DMS53 (cell line): ENCODE results near the gene BAD.
A peak's percentile ranks its signal among the peaks of the same experiment; 100 is the strongest.

ENCODE experiments used
- DNase-seq: peaks from one replicate; lab custom pipeline; 2025; lab: John Stamatoyannopoulos, UW

Gene BAD

GRCh38 chr11:64275841-64276240 is 8.6 kb downstream of the BAD start:
- DNase-seq = no peak

DNA sequence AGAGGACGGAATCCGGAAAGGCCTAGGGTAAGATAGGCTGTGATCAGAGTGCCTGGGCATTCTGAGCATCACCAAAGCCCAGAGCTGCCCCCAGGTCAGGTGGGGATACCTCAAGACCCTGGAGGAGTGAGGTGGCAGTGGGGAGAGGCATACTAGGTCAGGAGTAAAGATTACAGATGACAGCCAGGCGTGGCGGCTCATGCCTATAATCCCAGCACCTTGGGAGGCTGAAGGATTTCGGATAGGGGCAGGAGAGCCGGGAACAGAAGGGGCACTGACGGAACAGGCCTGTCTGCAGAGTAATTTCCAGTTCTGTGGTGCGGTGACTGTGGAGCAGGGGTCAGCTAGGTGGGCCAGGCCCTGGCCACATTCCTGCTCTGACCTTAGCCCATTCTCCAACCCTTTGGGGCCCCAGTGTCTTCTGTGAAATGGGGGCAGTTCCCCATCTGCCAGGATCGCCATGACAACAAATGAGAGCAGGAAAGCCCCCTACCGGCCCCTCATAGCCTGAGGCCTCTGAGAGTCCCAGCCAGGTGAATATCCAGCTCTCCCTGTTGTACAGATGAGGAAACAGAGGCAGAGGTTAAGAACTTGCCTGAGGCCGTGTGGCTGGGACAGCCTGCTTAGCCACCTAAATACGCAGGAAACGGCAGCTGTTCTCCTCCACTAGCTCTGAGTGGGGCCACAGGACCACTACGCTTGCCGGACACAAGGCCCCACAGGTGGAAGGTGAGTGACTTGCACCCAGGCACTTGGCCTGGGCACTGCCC is 9.2 kb downstream of the BAD start:
- DNase-seq = no peak

DNA sequence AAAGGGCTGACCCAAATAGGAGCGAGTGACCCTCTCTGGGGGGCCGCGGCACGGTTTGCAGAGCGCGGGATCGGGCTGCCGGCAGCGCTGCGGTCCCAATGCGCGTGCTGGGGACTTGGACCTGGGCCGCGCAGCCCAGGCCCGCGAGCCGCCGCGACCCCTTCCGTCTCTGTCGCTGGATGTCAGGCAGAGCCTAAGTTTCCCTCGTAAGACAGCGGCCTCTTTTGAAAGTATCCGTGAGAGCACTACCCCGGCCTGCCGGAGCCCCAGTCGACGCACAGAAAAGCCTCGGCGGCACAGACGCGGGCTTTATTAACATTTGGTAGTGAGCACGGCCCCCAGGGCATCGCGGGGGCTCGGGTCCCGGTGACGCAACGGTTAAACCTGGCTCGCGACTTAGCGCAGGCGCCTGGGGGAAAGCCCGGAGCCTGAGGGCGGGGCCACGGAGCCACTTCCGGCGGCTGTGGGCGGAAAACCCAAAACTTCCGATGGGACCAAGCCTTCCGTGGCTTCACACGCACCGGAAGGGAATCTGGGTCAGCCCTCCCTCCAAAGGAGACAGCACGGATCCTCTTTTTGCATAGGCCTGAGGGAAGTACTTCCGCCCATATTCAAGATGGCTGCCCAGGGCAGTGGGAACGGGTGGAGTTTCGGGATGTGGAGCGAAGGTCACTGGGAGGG is 14.8 kb downstream of the BAD start:
- peak; percentile 100 for DNase-seq

DNA sequence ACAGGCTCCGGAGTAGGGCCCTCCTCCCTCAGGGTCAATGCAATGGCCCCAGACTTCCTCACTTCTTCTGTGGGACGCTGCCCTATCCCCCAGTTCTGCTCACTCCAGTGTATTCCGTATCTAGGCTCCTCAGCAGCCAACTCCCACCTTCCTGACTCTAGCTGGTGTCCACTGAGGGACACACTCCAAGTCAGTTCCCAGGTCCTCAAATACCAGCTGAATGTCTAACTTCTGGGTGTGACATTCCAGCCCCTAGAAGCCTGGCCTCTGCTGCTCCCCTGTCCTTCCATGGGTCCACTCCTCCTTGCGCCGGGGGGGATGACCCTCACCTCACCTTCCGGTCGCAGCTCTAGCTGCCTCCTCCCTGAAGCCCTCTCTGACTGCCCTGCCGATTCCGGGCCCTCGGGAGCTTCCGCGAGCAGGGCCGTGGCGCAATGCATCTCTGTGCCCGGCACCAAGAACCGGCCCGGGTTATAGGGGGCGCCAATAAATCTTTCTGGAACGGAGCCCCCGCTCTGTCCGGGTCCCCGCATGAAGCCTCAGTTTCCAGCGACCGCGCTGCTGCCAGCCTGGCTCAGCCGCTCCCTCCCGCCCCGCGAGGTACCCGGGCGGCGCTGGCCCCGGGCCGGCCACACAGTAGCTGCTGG is 15.4 kb downstream of the BAD start:
- peak; percentile 86 for DNase-seq

DNA sequence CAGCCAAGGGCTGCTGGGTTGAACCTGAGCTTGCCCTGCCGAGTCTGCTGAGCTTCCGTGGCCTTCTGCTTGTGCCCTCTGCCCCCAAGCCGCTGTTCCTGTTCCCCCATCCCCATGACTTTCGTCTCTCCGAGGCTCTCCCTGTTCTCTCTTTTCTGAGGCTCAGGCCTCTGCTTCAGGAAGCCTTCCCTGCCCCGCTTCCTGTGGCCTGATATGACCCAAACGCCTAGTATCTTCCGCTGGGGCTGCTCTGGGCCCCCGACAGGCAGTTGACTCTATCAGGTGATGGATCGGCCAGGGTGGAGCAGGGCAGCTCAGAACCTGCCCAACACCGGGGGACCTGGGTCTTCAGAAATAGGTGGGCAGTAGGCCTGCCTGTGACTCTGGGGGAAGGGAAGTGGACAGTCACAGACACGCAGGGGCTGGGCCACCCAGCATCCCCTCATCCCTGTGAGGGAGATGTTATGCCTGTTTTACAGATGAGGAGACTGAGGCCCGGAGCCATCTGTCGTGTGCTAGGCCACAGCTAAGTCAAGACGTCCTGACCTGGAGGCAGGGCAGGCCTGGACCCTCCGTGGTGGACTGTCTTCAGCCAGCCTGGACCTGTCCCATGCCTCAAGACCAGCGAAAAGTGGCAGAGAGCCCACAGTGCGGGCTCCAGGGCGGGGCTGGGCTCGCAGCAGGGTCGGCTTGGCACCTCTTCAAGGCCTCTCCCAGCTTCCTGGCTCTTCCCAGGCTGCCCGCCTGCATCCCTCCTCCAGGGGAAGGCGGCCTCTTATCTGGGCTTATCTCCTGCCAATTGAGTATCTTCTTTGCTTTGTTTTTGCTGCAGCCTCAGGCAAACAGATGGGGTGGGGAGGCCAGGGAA is 16.2 kb downstream of the BAD start:
- peak; percentile 65 for DNase-seq

- DNase-seq = no peak
Observed at GRCh38 chr11:64267207-64267945, 17.1 kb downstream of the BAD start.

DNA sequence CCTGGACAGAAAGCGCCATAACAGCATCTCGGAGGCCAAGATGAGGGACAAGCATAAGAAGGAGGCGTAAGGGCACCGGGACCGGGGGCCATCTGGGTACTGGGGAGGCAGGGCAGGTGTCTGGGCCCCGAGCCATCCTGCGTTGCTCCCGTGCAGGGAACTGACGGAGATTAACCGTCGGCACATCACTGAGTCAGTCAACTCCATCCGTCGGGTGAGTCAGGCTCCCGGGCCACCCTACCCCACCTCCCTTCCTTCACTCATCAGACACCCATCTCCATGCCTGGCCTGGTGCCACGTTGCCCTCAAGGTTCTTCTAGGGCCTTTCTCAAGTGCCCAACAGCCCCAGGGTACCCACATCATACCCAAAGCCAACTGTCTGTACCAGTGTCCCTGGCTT is 18.1 kb downstream of the BAD start:
- DNase-seq = no peak

GRCh38 chr11:64265176-64266160 is 19.0 kb downstream of the BAD start:
- DNase-seq = no peak

DNA sequence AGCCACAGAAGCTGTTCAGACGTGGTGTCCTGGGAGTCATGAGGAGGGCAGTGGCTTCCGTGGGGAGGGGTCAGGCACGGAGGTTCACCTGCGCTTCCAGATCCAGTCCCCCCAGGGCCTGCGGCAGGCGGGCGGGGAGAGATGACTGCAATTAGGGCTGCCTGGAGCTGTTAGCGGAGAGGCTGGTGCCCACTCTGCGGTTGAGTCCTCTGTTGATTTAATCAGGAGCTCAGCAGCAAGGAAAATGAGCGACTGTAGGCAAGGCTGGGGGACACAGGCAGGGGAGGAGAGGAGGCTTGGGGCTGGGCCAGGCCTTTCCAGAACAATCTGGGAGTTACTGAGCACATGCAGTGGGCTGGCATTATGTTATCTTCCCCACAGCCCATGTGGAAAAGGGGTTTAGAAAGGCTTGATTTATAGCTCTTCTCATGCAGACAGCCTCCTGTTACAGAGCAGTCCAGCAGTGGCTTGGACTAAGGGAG is 20.1 kb downstream of the BAD start:
- no peak for DNase-seq

DNA sequence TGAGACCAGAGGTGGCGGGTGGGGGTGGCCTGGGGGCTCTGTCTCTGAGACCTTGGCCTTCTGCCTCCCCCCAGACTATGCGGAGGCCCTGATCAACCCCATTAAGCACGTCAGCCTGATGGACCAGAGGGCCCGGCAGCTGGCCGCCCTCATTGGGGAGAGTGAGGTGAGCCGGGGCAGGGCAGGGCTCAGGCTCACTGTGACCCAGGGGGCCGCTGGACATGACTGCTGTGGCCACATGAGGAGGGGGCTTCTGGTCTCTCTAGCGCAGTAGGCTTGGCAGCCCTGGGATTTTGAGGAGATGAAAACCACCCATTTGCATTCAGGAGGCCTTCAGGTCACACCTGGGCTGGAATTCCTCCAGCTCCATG is 20.5 kb downstream of the BAD start:
- no peak for DNase-seq

- no peak for DNase-seq
Observed at GRCh38 chr11:64263021-64263946, 21.2 kb downstream of the BAD start.

- DNase-seq = no peak
Observed at GRCh38 chr11:64262271-64263002, 22.0 kb downstream of the BAD start.

DNA sequence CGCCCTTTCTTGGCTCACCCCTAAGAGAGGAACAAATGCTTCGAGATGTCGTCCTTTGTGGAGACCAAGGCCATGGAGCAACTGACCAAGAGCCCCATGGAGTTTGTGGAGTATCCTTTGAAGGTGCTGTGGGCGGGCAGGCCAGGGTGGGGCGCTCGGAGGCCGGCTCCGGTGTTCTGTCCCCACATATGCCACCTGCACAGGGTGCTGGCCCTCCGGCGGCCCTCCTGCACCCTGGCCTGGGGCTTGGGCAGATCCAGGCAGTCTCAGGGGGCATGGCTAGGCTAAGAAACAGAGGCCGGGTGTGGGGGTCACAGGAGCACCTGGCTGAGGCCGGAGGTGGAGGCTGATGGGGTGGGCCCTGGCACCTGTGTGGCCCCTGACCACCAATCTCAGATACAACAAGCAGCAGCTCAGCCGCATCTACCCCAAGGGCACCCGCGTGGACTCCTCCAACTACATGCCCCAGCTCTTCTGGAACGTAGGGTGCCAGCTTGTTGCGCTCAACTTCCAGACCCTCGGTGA is 22.8 kb downstream of the BAD start:
- DNase-seq = no peak

DNA sequence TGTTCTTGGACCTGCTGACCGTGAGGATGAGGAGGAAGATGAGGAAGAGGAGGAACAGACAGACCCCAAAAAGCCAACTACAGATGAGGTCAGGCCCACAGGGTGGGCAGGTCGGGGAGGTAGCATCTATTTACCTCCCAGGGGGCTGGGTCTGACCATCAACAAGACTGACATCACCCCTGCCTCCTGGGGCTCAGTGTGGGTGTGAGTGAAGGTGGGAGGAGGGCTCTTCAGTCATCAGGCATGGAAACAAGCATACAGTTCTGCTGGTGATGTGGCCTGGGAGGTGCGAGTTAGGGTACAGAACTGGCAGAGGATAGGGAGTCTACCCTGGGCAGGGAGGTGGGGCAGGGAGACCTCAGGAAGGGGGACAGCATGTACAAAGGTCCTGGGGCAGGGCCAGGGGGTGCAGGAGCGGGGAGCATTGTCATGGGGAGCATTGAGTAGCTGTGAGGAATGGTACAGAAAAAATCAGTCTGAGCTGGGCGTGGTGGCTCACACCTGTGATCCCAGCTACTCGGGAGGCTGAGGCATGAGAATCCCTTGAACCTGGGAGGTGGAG is 24.2 kb downstream of the BAD start:
- DNase-seq = no peak

GRCh38 chr11:64259533-64260067 is 24.9 kb downstream of the BAD start:
- no peak for DNase-seq

GRCh38 chr11:64258946-64259532 is 25.4 kb downstream of the BAD start:
- no peak for DNase-seq

GRCh38 chr11:64258356-64258755 is 26.1 kb downstream of the BAD start:
- no peak for DNase-seq
